ENCODE data around the gene CMIP. TPM values are rescaled to one million over a fixed set of nuclear protein-coding genes. Genes with fewer than 3 reads are reported as not detected.
A peak's percentile ranks its signal among the peaks of the same experiment; 100 is the strongest.

Gene CMIP
- total RNA-seq, 1 experiment from 2014 or later = 48.2 TPM

- peaks cover 23 to 25% of the 10 kb centered on the region in 2 experiments for H3K4me1 Mint-ChIP-seq
- Histone ChIP-seq H3K18ac (ENCODE audit: insufficient read length, low read depth, low read length) (no peak overlapping the region), H3K79me1 (ENCODE audit: insufficient read depth, low read depth, low read length, poor library complexity, severe bottlenecking) (no peaks in the 10 kb centered on the region), H3T11ph (ENCODE audit: low read length) (no peak overlapping the region), H2BK5ac (ENCODE audit: insufficient read length, low read length) (no peak overlapping the region), H4K5ac (ENCODE audit: insufficient read length, low read depth, low read length) (no peak overlapping the region), H3K14ac (ENCODE audit: insufficient read depth, low read length) (no peak overlapping the region), H3K79me2 (ENCODE audit: insufficient read depth, low read length) (no peaks in the 10 kb centered on the region), H2BK20ac (ENCODE audit: low read depth, low read length, poor library complexity, severe bottlenecking) (no peak overlapping the region), H2BK120ac (ENCODE audit: low read depth, low read length, poor library complexity, severe bottlenecking) (no peak overlapping the region), H2BK12ac (ENCODE audit: insufficient read length, low read depth, low read length) (no peak overlapping the region), H2AFZ (ENCODE audit: low read length) (no peak overlapping the region), H3K9me3 (ENCODE audit: control insufficient read depth, low read depth, low read length) (no peaks in the 10 kb centered on the region), H2BK15ac (ENCODE audit: low read depth, low read length) (no peak overlapping the region), H3K9ac (ENCODE audit: extremely low read depth, insufficient read length, low read length) (no peak overlapping the region), H3K4me1 (ENCODE audit: insufficient read depth, low read length) (peaks cover 2% of the 10 kb centered on the region; the same call in 1 of the 2 replicates), H3K27ac (ENCODE audit: insufficient read length, low read depth, low read length) (no peak overlapping the region), H4K91ac (ENCODE audit: insufficient read length, low read depth, low read length) (no peak overlapping the region), H2AK5ac (ENCODE audit: insufficient read length, low read length) (no peak overlapping the region), H3K23me2 (ENCODE audit: insufficient read length, low read depth, low read length, poor library complexity, severe bottlenecking) (no peaks in the 10 kb centered on the region), H3K56ac (ENCODE audit: insufficient read length, low read depth, low read length) (no peak overlapping the region), H3K4me2 (ENCODE audit: insufficient read depth, insufficient read length, low read length) (no peak overlapping the region), H4K8ac (replicated peaks; ENCODE audit: insufficient read length, low read depth, low read length) (no peak overlapping the region), H3K4ac (ENCODE audit: low read depth, low read length) (no peak overlapping the region), H3K27me3 (ENCODE audit: insufficient read depth, low read length) (no peaks in the 10 kb centered on the region), H4K20me1 (ENCODE audit: control insufficient read depth, insufficient read depth, insufficient read length) (no peaks in the 10 kb centered on the region), H3K23ac (ENCODE audit: insufficient read length, low read depth, low read length) (no peak overlapping the region)
- no peak for DNase-seq
- no peaks in the 10 kb centered on the region for H3K27me3 Mint-ChIP-seq (ENCODE audit: low read depth)
- no peak for TF ChIP-seq CTCF (conservative IDR thresholded peaks at IDR 0.05)
- peaks cover 9 to 37% (median 17%) of the 10 kb centered on the region in 3 experiments; a peak in 6 of 7 replicates for H3K36me3 Mint-ChIP-seq (ENCODE audit: insufficient read depth in 1 of 3, low read depth in 3 of 3)
- peak overlapping the region in 1 of 3 experiments; percentile 23; a peak in 1 of 7 replicates for H3K27ac Mint-ChIP-seq
- no peak overlapping the region for H3K4me3 Mint-ChIP-seq
- no CpG with 5 or more reads among the region's 4 CpGs for WGBS (ENCODE audit: extremely low coverage, insufficient read length, low lambda C conversion rate)
- no peaks in the 10 kb centered on the region for H3K9me3 Mint-ChIP-seq
These were observed 213.8 kb downstream of the CMIP start for GRCh38 chr16:81658373-81658772.

All from H9 (cell line).